ENCODE measurements around the gene VILL.
A peak's percentile ranks its signal among the peaks of the same experiment; 100 is the strongest.
"Not testable (repeated sequence)": the region's sequence is repeated elsewhere in the genome, so short reads cannot be mapped to it uniquely, and the experiment has no call there.

VILL gene

DNA sequence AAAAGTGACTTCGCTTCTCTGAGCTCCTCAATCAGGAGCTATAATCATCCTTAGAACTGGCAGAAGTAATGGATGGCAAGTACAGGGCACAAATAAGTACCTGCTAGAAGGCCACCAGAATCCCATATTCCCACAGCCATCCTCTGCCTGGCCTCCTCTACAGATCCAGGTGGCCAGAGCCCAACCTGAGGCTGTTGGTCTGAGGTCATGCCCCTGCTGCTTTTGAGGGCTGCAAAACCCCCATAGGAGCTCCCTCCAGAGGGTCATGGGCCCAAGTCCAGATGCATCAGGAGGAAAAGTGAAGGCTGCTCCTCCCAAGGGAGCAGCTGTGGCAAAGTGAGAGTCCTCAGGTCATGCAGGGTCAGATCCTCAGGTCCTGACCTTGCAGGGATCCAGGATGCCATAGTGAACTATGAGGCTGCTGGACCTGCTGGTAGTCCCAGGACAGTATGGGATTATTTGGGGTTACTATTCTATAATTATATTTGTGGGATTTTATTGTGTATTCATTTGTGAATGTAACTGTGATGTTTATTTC lies 41.8 kb downstream of the VILL start:
- Histone ChIP-seq H3K36me3 (ENCODE audit: insufficient read depth, low read length) (no peaks in the 10 kb centered on the region), H3K9me3 (ENCODE audit: low read depth, low read length) (no peaks in the 10 kb centered on the region), H3K4me3 (no peak overlapping the region), H3K27ac (no peak overlapping the region), H3K9ac (ENCODE audit: insufficient read length) (no peak overlapping the region)
- no peak for DNase-seq (ENCODE audit: low read depth, low spot score)
- no peak for TF ChIP-seq FOXP2 (optimal IDR thresholded peaks at IDR 0.05; ENCODE audit: control extremely low read depth, extremely low read length, insufficient read depth)
- no peak for TF ChIP-seq EZH2 (IDR thresholded peaks at IDR 0.05)
- no peak for TF ChIP-seq POLR2AphosphoS5 (IDR thresholded peaks at IDR 0.05; ENCODE audit: borderline replicate concordance, low read depth, low read length)

DNA sequence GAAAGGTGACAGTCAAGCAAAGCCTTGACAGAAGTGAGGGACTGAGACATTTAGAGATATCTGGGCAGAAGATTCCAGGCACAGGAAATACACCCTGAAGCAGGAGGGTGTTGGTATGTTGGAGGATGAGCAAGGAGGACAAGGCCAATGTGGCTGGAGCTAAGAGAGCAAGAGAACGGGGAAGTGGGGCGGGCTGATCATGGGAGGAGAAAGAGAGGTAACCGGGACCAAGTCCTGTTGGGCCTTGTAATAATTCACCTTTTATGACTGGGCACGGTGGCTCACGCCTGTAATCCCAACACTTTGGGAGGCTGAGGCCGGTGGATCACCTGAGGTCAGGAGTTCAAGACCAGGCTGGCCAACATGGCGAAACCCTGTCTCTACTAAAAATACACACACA lies 43.0 kb downstream of the VILL start:
- not testable (repeated sequence) for H3K4me3 ChIP-seq; H3K9ac ChIP-seq (ENCODE audit: insufficient read length); H3K9me3 ChIP-seq (ENCODE audit: low read depth, low read length); DNase-seq (ENCODE audit: low read depth, low spot score); H3K36me3 ChIP-seq (ENCODE audit: insufficient read depth, low read length); H3K27ac ChIP-seq

DNA sequence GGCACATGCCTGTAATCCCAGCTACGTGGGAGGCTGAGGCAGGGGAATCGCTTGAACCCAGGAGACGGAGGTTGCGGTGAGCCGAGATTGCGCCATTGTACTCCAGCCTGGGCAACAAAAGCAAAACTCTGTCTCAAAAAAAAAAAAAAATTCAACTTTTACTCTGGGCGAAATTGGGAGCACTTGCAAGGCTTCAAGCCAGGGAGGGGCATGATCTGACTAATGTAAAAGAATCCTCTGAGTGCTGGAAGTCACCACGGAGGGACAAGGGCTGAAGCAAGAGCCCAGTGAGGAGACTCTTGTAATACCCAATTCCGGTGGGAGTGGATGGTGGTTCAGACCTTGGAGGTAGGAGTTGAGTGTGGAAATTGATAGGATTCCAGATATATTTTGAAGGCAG lies 43.7 kb downstream of the VILL start:
- not testable (repeated sequence) for DNase-seq (ENCODE audit: low read depth, low spot score); H3K9me3 ChIP-seq (ENCODE audit: low read depth, low read length); H3K36me3 ChIP-seq (ENCODE audit: insufficient read depth, low read length); H3K9ac ChIP-seq (ENCODE audit: insufficient read length); H3K27ac ChIP-seq; H3K4me3 ChIP-seq

DNA sequence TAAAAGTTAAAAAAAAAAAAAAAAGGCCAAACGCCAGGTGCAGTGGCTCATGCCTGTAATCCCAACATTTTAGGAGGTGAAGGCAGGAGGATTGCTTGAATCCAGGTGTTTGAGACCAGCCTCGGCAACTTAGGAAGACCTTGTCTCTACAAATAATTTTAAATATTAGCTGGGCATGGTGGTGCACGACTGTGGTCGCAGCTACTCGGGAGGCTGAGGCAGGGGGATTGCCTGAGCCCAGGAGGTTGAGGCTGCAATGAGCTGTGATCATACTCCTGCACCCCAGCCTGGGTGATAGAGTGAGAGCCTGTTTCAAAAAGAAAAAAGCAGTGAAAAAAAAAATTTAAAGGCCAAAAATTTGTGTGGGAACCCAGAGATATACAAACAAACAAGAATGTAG lies 45.7 kb downstream of the VILL start:
- Histone ChIP-seq H3K36me3 (ENCODE audit: insufficient read depth, low read length) (no peaks in the 10 kb centered on the region), H3K4me3 (no peak overlapping the region), H3K9me3 (ENCODE audit: low read depth, low read length) (no peaks in the 10 kb centered on the region), H3K9ac (ENCODE audit: insufficient read length) (no peak overlapping the region), H3K27ac (no peak overlapping the region)
- TF ChIP-seq EZH2 (IDR thresholded peaks at IDR 0.05): no peak
- no peak for TF ChIP-seq POLR2AphosphoS5 (IDR thresholded peaks at IDR 0.05; ENCODE audit: borderline replicate concordance, low read depth, low read length)
- no peak for TF ChIP-seq FOXP2 (optimal IDR thresholded peaks at IDR 0.05; ENCODE audit: control extremely low read depth, extremely low read length, insufficient read depth)
- no peak for DNase-seq (ENCODE audit: low read depth, low spot score)

DNA sequence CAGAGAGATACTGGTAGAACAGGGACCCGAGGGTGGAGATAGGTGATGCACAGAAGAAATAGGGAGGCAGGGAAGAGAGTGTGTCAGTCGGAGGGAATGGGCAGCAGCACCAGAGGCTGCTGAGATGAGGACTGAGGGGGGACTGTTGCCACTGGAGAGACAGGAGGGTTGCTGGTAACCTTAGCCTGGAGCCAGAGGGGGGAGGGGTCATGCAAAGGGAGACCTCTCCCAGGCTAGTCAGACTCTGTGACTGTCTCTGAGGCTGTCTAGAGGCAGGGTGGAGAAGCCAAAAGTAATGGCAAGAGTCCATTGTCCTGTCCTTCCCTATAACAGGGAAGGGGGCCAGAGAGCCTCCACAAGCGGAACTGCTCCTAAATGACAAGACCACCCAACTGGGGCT lies 46.3 kb downstream of the VILL start:
- no peak overlapping the region for H3K9ac ChIP-seq (ENCODE audit: insufficient read length)
- DNase-seq (ENCODE audit: low read depth, low spot score): no peak
- H3K9me3 ChIP-seq (ENCODE audit: low read depth, low read length): no peaks in the 10 kb centered on the region
- H3K36me3 ChIP-seq (ENCODE audit: insufficient read depth, low read length): no peaks in the 10 kb centered on the region
- H3K4me3 ChIP-seq: no peak overlapping the region
- no peak overlapping the region for H3K27ac ChIP-seq
- TF ChIP-seq POLR2AphosphoS5 (IDR thresholded peaks at IDR 0.05; ENCODE audit: borderline replicate concordance, low read depth, low read length) (no peak), EZH2 (IDR thresholded peaks at IDR 0.05) (no peak), FOXP2 (optimal IDR thresholded peaks at IDR 0.05; ENCODE audit: control extremely low read depth, extremely low read length, insufficient read depth) (no peak)

DNA sequence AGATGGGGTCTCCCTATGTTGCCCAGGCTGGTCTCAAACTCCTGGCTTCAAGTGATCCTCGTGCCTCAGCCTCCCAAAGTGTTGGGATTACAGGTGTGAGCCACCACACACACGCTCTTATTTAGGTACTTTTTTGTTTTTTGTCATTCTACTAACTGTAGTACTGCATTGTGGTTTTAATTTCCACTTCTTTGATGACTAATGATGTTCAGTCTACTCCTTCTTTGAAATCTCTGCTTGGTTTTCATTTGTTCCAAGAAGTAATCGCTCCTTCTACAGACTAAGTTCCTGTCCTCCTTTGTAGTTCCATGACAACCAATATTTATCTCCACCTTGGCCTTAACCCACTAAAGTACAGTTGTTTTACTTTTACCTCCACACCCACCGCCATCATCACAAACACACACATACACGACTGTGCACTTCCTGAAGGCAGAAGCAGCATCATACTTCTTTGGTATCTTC lies 47.9 kb downstream of the VILL start:
- no peaks in the 10 kb centered on the region for H3K9me3 ChIP-seq (ENCODE audit: low read depth, low read length)
- H3K9ac ChIP-seq (ENCODE audit: insufficient read length): no peak overlapping the region
- TF ChIP-seq POLR2AphosphoS5 (IDR thresholded peaks at IDR 0.05; ENCODE audit: borderline replicate concordance, low read depth, low read length) (no peak), EZH2 (IDR thresholded peaks at IDR 0.05) (no peak), FOXP2 (optimal IDR thresholded peaks at IDR 0.05; ENCODE audit: control extremely low read depth, extremely low read length, insufficient read depth) (no peak)
- no peaks in the 10 kb centered on the region for H3K36me3 ChIP-seq (ENCODE audit: insufficient read depth, low read length)
- H3K4me3 ChIP-seq: peak overlapping the region; percentile 68; the same call in 1 of the 2 replicates
- no peak for DNase-seq (ENCODE audit: low read depth, low spot score)
- no peak overlapping the region for H3K27ac ChIP-seq

DNA sequence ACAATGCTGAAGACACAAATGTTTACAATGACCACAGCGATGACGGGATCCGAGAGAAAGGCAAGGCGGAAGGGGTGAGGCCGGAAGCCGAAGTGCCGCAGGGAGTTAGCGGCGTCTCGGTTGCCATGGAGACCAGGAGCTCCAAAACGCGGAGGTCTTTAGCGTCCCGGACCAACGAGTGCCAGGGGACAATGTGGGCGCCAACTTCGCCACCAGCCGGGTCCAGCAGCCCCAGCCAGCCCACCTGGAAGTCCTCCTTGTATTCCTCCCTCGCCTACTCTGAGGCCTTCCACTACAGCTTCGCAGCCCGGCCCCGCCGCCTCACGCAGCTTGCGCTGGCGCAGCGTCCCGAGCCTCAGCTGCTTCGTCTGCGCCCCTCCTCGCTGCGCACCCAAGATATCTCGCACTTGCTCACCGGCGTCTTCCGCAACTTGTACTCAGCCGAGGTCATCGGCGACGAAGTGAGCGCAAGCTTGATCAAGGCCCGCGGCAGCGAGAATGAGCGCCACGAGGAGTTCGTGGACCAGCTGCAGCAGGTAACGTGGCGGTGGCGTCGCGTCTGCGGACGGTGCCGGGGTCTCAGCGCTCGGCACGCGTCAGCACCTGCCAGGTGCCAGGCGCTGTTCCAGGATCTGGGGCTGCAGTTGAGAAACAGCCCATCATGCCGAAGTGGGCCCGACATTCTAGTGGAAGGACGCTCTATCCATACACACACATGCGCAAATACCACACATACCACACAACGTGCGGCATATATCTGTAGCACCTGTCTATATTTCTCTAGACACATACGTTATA lies 48.7 kb downstream of the VILL start, which contains the start of gene DLEC1:
DLEC1 (plus strand) TSS at position 108 of the 798 bp plus-strand sequence; CDS start at position 126, 18 bp downstream.
- Histone ChIP-seq H3K9ac (ENCODE audit: insufficient read length) (no peak within 1 kb of the TSS), H3K27ac (no peak within 1 kb of the TSS), H3K36me3 (ENCODE audit: insufficient read depth, low read length) (no peaks in the 10 kb centered on the region), H3K4me3 (peak within 1 kb of the TSS; percentile 68), H3K9me3 (ENCODE audit: low read depth, low read length) (no peaks in the 10 kb centered on the region)
- TF ChIP-seq EZH2 (IDR thresholded peaks at IDR 0.05) (no peak), FOXP2 (optimal IDR thresholded peaks at IDR 0.05; ENCODE audit: control extremely low read depth, extremely low read length, insufficient read depth) (no peak), POLR2AphosphoS5 (IDR thresholded peaks at IDR 0.05; ENCODE audit: borderline replicate concordance, low read depth, low read length) (no peak)
- DNase-seq (ENCODE audit: low read depth, low spot score): no peak

DNA sequence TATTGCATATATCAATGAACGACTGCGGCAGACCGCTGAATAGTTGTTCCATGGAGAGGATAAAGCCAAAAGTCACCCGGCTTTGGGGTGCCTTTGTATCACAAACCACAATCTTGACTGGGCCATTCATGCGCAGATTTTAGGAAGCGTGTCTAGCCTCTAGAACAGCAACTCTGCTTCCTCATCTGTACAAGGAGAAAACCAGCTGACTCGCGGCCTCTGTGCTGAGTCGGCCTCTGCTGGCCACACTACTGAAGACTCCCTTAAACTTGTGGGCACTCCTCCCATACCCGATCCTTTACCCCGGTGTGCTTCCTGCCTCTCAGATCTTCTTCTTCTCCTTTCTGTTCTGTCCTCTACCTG lies 49.3 kb downstream of the VILL start:
- no peak overlapping the region for H3K4me3 ChIP-seq
- H3K27ac ChIP-seq: no peak overlapping the region
- DNase-seq (ENCODE audit: low read depth, low spot score): no peak

DNA sequence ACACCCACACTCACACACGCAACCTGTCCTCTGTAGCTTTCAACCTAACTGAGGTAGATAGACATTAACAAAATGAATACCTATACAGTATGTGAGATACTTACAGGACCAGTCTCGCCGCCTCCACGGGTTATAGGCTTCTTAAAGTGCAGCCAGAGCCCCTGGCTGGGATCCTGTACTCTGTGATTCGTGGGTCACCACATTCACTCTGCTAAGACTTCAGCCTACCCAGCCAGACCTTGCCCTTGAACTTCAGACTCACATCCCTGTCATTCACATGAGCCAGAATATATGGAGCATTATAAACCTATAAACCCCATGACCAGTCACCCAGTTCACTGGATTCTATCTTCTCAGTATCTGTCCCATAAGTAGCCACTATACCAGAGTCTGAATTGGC lies 49.8 kb downstream of the VILL start:
- TF ChIP-seq FOXP2 (optimal IDR thresholded peaks at IDR 0.05; ENCODE audit: control extremely low read depth, extremely low read length, insufficient read depth) (no peak), EZH2 (IDR thresholded peaks at IDR 0.05) (no peak), POLR2AphosphoS5 (IDR thresholded peaks at IDR 0.05; ENCODE audit: borderline replicate concordance, low read depth, low read length) (no peak)
- Histone ChIP-seq H3K36me3 (ENCODE audit: insufficient read depth, low read length) (no peaks in the 10 kb centered on the region), H3K9ac (ENCODE audit: insufficient read length) (no peak overlapping the region), H3K27ac (no peak overlapping the region), H3K4me3 (no peak overlapping the region), H3K9me3 (ENCODE audit: low read depth, low read length) (no peaks in the 10 kb centered on the region)
- DNase-seq (ENCODE audit: low read depth, low spot score): no peak

More for the DNA sequence above, 49.3 kb downstream of the VILL start:
- Histone ChIP-seq H3K36me3 (ENCODE audit: insufficient read depth, low read length) (no peaks in the 10 kb centered on the region), H3K9me3 (ENCODE audit: low read depth, low read length) (no peaks in the 10 kb centered on the region), H3K9ac (ENCODE audit: insufficient read length) (no peak overlapping the region)
- TF ChIP-seq EZH2 (IDR thresholded peaks at IDR 0.05) (no peak), FOXP2 (optimal IDR thresholded peaks at IDR 0.05; ENCODE audit: control extremely low read depth, extremely low read length, insufficient read depth) (no peak), POLR2AphosphoS5 (IDR thresholded peaks at IDR 0.05; ENCODE audit: borderline replicate concordance, low read depth, low read length) (no peak)

All from SK-N-MC (cell line).